ENCODE measurements around the gene TMEM187. TPM values are rescaled to one million over a fixed set of nuclear protein-coding genes. Genes with fewer than 3 reads are reported as not detected.
"Not testable (repeated sequence)": the region's sequence is repeated elsewhere in the genome, so short reads cannot be mapped to it uniquely, and the experiment has no call there.

Gene TMEM187
- total RNA-seq, 1 experiment from 2014 or later = 0.97 TPM

DNA sequence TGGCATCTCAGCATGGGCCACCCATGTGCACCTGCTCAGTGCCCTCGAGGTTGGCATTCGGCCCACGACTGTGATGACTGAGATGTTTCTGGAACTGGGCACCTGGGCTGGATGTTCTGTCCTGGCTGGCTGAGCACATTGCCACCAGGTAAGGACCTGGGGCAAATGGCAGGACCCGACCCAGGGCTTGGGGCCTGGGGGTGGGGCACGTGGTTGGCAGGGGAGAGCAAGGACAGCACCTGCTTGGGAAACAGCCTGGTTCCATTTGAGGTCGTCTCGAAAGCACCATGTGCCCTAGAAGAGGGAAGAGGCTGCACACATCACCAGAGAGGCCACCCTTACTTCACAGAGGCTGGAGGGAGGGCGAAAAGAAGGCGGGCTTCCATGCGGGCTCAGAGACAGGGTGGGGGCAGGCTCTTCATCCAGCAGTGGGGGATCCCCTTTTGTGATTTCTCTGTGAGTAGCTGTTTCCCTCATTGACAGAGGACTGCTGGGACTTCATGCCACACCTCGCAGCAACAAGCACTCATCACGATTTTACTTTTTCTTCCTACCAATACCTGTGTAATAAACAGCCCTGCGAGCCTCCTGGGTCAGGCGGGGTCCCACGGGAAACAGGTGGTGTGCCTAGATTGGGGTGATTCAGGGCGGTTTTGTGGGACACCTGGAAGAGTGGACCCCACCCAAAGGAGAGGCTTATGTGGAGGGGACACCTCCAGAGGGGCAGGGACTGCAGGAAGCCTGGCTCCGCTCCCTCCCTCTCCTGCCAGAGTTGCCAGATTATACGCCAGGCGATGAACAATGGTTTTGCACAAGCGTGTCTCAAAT is 12.0 kb downstream of the TMEM187 start:
- H3K9me3 ChIP-seq (replicated peaks) = no peaks in the 10 kb centered on the region
- H3K27me3 ChIP-seq = no peaks in the 10 kb centered on the region
- H3K4me3 ChIP-seq = no peak overlapping the region
- no peak for DNase-seq
- H3K27ac ChIP-seq = no peak overlapping the region
- H3K4me1 ChIP-seq = no peaks in the 10 kb centered on the region; the same call in 1 of the 2 replicates
- no peaks in the 10 kb centered on the region for H3K36me3 ChIP-seq

DNA sequence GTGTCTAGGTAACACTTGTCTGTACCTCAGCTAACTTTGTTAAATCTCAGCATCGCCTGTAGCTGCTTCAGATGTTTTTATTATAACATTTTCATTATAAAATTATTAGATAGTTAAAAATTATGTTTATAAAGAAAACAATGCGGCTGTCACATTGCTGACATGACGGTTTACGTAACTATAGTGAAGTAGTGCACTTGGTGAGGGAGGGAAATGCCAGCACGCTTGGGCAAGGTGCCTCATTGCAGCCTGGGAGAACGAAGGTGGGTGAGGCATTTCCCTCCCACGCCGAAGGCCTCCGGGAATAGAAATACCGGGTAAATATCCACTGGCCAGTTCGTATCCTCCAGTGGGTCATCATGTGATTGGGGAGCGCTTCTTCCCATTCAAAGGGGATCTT is 15.9 kb downstream of the TMEM187 start:
- DNase-seq = no peak
- Histone ChIP-seq H3K9me3 (replicated peaks) (no peaks in the 10 kb centered on the region), H3K4me1 (no peaks in the 10 kb centered on the region; the same call in 1 of the 2 replicates), H3K27me3 (no peaks in the 10 kb centered on the region), H3K27ac (no peak overlapping the region), H3K4me3 (no peak overlapping the region), H3K36me3 (no peaks in the 10 kb centered on the region)

DNA sequence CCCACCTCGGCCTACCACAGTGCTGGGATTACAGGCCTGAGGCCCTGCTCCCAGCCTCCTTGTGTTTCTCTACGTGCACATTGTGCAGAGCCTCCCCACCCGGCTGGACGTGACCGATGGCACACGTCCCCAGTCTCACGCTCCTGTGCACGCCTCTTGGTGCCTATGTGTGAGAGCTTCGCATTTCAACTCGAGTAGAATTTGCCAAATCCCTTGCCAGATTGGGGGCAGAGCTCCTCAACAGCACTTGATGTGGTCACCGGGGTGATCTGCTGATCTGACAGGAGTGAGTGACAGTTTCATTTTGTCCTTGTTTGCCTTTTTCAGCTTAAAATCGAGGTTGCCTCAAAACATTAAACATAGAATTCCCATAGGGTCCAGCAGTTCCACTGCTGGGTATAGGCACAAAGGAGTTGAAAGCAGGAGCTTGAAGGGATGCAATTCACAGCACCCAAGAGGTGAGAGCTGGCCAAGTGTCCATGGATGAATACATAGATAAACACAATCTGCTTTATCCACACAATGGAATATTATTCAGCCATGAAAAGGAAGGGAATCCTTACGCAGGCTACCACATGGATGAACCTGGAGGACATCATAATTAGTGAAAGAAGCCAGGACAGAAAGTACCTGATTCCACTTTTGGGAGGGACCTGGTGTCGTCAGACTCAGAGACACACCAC is 17.6 kb downstream of the TMEM187 start:
- no peak overlapping the region for H3K27ac ChIP-seq
- no peaks in the 10 kb centered on the region for H3K27me3 ChIP-seq
- H3K36me3 ChIP-seq = no peaks in the 10 kb centered on the region
- H3K4me1 ChIP-seq = no peaks in the 10 kb centered on the region; the same call in 1 of the 2 replicates
- DNase-seq = no peak
- no peak overlapping the region for H3K4me3 ChIP-seq
- no peaks in the 10 kb centered on the region for H3K9me3 ChIP-seq (replicated peaks)

DNA sequence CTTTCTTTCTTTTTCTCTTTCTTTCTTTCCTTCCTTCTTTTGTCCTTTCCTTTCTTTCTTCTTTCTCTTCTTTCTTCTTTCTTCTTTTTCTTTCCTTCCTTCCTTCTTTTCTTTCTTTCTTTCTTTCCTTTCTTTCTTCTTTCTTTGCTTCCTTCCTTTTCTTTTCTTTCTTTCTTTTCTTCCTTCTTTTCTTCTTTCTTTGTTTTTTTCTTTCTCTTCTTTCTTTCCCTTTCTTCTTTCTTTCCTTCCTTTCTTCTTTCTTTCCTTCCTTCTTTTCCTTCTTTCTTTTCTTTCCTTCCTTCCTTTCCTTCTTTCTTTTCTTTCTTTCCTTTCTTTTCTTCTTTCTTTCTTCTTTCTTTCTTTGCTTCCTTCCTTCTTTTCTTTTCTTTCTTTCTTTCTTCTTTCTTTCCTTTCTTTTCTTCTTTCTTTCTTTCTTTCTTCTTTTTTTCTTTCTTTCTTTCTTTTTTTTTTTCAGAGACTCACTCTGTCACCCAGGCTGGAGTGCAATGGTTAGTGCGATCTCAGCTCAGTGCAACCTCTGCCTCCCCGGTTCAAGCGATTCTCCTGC is 18.5 kb downstream of the TMEM187 start:
- H3K27me3 ChIP-seq = no peaks in the 10 kb centered on the region
- no peak overlapping the region for H3K4me3 ChIP-seq
- no peak for DNase-seq
- no peak overlapping the region for H3K27ac ChIP-seq
- H3K4me1 ChIP-seq = no peaks in the 10 kb centered on the region
- H3K9me3 ChIP-seq (replicated peaks) = no peaks in the 10 kb centered on the region
- H3K36me3 ChIP-seq = no peaks in the 10 kb centered on the region

DNA sequence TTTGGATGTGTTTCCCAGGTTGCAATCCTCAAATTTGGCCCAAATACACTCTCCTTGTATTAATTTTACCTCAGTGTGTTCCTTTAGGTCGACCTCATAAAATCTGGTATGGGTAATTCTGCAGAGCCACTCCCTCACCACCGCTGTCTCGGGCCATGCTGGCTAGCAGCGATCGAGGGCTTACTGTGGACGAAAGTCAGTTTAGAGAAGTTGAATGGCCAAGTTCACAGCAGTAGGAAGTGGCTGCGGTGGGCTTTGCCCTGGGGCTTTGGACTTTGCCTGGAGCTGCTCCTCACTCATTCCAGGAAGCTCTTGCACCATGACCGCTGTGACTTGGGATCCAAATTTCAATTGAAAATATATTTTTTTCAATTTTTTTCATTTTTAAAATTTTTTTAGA is 19.6 kb downstream of the TMEM187 start:
- DNase-seq = no peak
- H3K4me3 ChIP-seq = no peak overlapping the region
- no peaks in the 10 kb centered on the region for H3K4me1 ChIP-seq
- H3K9me3 ChIP-seq (replicated peaks) = no peaks in the 10 kb centered on the region
- H3K27me3 ChIP-seq = no peaks in the 10 kb centered on the region
- no peaks in the 10 kb centered on the region for H3K36me3 ChIP-seq
- no peak overlapping the region for H3K27ac ChIP-seq

DNA sequence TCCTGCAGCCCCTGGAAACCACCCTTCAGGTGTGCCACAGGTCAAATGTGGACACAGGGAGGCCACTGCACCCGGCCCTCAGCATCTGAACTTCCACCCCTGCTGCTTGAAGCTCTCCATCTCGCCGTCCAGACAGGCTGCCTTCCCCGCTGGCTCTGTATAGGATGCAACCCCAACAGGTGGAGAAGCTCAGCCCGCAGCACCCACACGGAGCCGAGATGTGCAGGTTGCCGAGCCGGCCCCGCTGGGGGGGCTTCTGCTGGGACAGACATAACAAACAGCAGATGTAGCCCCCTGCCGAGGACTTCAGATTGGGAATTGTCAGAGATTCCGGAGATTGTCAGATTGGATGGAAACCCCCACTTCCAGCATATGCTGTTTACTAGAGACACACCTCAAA is 20.5 kb downstream of the TMEM187 start:
- H3K36me3 ChIP-seq = no peaks in the 10 kb centered on the region
- H3K4me1 ChIP-seq = no peaks in the 10 kb centered on the region
- no peak overlapping the region for H3K4me3 ChIP-seq
- DNase-seq = no peak
- no peaks in the 10 kb centered on the region for H3K27me3 ChIP-seq
- H3K27ac ChIP-seq = no peak overlapping the region
- H3K9me3 ChIP-seq (replicated peaks) = no peaks in the 10 kb centered on the region

DNA sequence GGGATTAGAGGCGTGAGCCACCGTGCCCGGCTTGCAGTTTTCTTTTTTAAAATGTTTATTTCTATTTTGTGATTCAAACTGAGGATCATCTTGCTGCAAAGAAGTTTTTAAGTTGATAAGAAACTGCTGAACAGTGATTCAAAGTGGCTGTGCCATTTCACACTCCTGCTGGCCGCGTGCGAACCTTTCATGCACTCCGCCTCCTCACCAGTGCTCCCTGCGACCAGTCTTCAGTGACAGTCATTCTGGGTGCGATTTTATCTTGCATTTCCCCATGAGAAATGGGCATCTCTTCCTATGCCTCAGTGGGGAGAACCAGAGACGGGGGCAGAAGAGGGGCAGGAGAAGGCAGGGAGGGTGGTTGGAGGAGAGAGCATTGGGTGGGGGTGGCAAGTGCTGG is 21.4 kb downstream of the TMEM187 start:
- Histone ChIP-seq H3K27me3 (no peaks in the 10 kb centered on the region), H3K4me1 (no peaks in the 10 kb centered on the region), H3K36me3 (no peaks in the 10 kb centered on the region), H3K9me3 (replicated peaks) (no peaks in the 10 kb centered on the region), H3K4me3 (no peak overlapping the region), H3K27ac (no peak overlapping the region)
- DNase-seq = no peak

DNA sequence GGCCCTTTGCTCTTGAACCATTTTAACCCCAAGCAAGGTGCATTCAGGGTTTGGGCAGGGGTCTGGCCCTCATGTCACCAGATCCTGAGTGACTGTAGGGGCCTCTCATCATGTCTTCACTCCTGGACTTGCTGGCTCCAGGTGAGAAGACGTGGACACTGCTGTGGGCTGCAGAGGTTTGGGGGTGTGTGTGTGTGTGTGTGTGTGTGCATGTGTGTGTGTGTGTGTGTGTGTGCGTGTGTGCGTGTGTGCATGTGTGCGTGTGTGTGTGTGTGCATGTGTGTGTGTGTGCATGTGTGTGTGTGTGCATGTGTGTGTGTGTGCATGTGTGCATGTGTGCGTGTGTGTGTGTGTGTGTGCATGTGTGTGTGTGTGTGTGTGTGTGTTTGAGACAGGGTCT is 21.8 kb downstream of the TMEM187 start:
- H3K27me3 ChIP-seq; H3K9me3 ChIP-seq (replicated peaks); H3K4me1 ChIP-seq; DNase-seq; H3K36me3 ChIP-seq; H3K27ac ChIP-seq; H3K4me3 ChIP-seq: not testable (repeated sequence)

DNA sequence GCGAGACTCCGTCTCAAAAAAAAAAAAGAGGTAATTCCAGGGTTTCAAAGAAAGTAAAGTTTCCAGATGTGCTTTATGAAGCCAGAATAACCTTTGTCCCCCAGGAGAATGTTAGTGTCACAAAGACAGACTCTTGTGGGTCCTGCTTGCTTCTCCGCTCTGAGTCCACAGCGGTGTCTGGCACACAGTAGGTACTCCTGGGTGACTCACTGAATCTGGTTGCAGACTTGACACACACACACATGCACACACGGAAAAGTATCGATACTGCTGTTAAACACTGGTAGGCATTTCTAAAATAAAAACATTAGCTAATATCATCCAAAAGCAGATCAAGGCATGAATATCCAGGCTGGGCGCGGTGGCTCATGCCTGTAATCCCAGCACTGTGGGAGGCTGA is 22.9 kb downstream of the TMEM187 start:
- Histone ChIP-seq H3K27me3 (no peaks in the 10 kb centered on the region), H3K9me3 (replicated peaks) (no peaks in the 10 kb centered on the region), H3K36me3 (no peaks in the 10 kb centered on the region), H3K4me3 (no peak overlapping the region), H3K27ac (no peak overlapping the region), H3K4me1 (no peaks in the 10 kb centered on the region)
- no peak for DNase-seq

DNA sequence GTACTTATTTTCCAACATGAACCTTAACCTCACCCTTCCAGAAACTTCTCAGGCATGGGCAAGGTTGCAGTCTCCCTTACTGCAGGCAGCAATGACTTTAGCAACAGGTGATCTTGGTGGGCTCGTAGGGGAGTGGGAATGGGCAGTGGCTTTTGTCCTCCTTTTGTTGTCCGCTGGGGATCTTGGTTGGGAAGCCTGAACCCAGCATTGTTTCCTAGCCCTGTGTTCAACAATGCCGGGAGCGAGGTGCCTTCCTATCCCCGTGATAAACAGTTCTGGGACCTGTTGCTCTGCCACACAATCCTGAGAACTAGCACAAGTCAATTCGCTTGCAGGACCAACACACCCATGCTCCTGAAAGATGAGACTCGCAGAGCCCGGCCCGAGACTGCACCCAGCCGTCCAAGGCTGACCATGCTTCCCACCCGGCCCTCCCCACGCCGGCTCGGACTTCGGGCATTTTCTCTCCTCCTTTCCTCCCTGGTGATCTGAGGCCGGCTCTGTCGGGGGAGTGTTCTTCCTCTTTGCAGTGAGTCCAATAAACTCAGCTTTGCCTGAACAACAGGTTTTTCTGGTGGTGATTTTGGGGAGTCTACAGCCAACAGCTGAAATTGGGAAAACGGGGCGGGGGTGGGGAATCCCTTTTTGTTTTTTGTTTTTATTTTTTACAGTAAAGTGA is 26.9 kb downstream of the TMEM187 start:
- H3K27me3 ChIP-seq = no peaks in the 10 kb centered on the region
- no peak overlapping the region for H3K27ac ChIP-seq
- H3K4me3 ChIP-seq = no peak overlapping the region
- H3K4me1 ChIP-seq = no peaks in the 10 kb centered on the region; the same call in 1 of the 2 replicates
- no peaks in the 10 kb centered on the region for H3K36me3 ChIP-seq
- DNase-seq = no peak
- H3K9me3 ChIP-seq (replicated peaks) = no peaks in the 10 kb centered on the region

DNA sequence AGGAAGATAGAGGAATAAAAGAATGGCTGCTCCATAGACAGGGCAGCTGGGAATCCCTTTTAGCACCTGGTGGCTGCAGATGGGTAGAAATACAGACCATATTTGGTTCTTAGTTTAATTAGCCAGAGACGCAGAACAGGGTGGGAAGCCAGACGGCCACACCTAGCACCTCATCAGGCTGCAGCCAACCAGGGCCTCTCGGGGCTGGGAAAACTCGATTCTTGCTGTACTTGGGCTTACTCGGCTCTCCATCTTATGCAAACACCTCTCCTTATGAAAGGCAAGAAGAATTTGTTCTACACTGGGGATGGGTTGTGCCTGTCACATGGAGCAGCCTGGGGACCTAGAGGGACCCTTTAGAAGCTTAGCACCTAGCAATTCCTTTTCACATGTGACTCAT is 27.5 kb downstream of the TMEM187 start:
- H3K4me3 ChIP-seq = no peak overlapping the region
- DNase-seq = no peak
- H3K27me3 ChIP-seq = no peaks in the 10 kb centered on the region
- H3K36me3 ChIP-seq = no peaks in the 10 kb centered on the region
- no peak overlapping the region for H3K27ac ChIP-seq
- no peaks in the 10 kb centered on the region; the same call in 1 of the 2 replicates for H3K4me1 ChIP-seq
- H3K9me3 ChIP-seq (replicated peaks) = no peaks in the 10 kb centered on the region

DNA sequence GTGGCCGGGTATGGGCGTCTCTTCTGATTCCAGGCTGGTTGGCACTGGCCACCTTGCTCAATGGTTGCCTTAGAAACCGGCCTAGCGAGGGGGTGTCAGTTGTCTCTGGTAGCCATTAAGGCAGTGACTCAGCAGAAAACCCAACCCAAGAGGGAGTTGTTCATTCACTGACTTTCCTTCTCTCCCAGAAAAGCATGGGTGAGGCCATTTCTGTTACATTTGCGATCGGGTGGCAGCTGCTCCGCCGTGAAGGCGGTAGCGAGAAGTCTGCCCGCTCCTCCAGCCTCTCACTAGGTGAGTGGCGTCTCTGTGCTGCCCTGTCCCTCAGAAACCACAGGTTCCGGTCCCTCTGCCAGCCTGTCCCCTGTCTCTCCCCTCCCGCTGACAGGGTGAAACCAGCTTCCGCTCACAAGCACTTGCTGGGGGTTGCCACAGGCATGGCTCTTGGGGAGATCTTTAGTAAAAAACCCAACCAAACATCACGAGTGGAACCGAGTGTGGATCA is 29.7 kb downstream of the TMEM187 start:
- no peaks in the 10 kb centered on the region for H3K27me3 ChIP-seq
- no peaks in the 10 kb centered on the region for H3K9me3 ChIP-seq (replicated peaks)
- H3K4me1 ChIP-seq = no peaks in the 10 kb centered on the region; the same call in 1 of the 2 replicates
- peak; percentile 12 to 15 for DNase-seq
- no peak overlapping the region for H3K4me3 ChIP-seq
- H3K36me3 ChIP-seq = no peaks in the 10 kb centered on the region
- no peak overlapping the region for H3K27ac ChIP-seq

DNA sequence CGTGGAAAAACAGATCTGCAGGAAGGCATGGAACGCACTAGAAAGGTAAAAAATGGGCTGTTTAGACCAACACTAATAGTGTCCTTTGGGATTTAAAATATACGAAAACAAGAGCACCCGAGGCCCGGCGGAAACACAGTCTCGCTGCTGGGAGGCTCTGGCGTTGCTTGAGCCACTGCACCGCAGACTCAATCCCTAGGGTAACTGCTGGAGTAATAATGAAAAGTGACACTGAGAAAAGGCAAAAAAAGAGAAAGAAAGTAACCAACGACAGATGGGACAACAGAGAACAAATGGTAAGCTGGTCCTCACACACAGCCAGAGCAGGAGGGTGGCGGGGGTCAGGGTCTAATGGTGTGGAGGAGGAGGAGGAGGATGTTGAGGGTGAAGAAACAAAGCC is 31.8 kb downstream of the TMEM187 start:
- Histone ChIP-seq H3K4me3 (no peak overlapping the region), H3K9me3 (replicated peaks) (no peaks in the 10 kb centered on the region), H3K27ac (no peak overlapping the region), H3K4me1 (no peaks in the 10 kb centered on the region; the same call in 1 of the 2 replicates), H3K27me3 (no peaks in the 10 kb centered on the region), H3K36me3 (no peaks in the 10 kb centered on the region)
- DNase-seq = no peak

DNA sequence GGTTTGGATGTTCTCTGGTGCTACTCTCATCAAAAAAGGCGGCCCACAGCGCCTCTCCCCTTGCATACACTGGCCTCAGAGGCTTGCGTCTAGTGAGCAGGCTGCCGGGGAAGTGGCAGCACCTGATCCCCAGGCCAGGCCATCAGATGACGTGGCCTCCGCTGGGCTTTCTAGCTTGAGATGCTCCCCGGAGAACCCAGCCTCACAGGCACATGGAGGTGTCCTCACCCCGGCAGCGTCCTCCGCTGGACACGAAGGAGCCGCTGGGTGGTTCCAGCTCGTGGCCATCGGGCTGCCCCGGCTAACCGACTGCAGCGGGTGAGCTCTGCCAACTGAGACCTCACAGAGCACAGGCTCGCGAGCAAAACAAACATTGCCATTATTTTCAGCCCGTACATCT is 34.4 kb downstream of the TMEM187 start:
- no peaks in the 10 kb centered on the region; the same call in 1 of the 2 replicates for H3K4me1 ChIP-seq
- H3K27ac ChIP-seq = no peak overlapping the region
- DNase-seq = no peak
- no peak overlapping the region for H3K4me3 ChIP-seq
- H3K27me3 ChIP-seq = no peaks in the 10 kb centered on the region
- no peaks in the 10 kb centered on the region for H3K9me3 ChIP-seq (replicated peaks)
- no peaks in the 10 kb centered on the region for H3K36me3 ChIP-seq

DNA sequence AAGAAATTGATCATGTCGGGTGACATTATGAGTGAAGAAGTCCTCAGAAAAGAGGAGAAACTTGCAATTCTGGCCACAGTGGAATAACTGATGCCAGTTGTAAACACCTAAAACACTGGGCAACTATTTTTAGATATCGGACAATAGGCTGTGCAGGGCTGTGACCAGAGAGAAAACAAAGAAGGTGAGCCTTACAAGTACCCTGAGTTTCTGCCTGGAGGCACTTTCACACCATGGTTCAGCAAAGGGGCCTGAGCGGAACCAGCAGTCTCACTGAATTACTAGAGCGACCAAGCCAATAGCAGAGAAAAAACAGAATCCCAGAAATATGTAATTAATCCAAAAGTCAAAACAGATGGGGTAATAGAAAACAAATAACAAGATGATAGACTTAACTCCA is 36.0 kb downstream of the TMEM187 start:
- Histone ChIP-seq H3K27ac (no peak overlapping the region), H3K4me1 (no peaks in the 10 kb centered on the region), H3K4me3 (no peak overlapping the region), H3K27me3 (no peaks in the 10 kb centered on the region), H3K36me3 (no peaks in the 10 kb centered on the region), H3K9me3 (replicated peaks) (no peaks in the 10 kb centered on the region)
- no peak for DNase-seq
